LoVo (cell line): ENCODE results near the gene CACNG7.
"Not testable (repeated sequence)": the region's sequence is repeated elsewhere in the genome, so short reads cannot be mapped to it uniquely, and the experiment has no call there.

ENCODE experiments used
- DNase-seq: peaks from one replicate; pipeline ENCODE4 v3.0.0-alpha.2; 2016; ENCODE audit warnings: low spot score

CACNG7 gene

DNA sequence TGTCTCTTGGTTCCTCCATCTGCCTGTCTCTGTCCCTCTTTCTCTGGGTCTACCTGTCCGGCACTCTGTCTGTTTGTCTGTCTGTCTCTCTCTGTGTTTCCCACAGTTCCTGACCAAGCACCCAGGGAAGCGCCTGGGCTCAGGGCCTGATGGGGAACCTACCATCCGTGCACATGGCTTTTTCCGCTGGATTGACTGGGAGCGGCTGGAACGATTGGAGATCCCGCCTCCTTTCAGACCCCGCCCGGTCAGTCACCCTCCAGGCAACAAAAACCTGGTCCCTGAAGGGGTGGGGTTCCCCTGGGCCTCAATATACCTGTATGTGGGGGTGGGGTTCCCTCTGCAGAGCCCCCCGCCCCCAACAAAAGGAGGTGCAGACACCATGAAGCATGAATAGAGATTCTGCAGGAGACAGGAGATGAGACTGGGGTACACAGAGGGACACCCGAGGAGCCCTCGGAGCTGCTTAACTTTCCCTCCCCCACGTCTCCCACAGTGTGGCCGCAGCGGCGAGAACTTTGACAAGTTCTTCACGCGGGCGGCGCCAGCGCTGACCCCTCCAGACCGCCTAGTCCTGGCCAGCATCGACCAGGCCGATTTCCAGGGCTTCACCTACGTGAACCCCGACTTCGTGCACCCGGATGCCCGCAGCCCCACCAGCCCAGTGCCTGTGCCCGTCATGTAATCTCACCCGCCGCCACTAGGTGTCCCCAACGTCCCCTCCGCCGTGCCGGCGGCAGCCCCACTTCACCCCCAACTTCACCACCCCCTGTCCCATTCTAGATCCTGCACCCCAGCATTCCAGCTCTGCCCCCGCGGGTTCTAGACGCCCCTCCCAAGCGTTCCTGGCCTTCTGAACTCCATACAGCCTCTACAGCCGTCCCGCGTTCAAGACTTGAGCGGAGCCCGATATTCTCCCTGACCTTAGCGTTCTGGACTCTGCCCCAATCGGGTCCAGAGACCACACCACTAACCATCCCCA, 2.6 kb upstream of the CACNG7 start:
- peak; percentile 20 for DNase-seq

DNA sequence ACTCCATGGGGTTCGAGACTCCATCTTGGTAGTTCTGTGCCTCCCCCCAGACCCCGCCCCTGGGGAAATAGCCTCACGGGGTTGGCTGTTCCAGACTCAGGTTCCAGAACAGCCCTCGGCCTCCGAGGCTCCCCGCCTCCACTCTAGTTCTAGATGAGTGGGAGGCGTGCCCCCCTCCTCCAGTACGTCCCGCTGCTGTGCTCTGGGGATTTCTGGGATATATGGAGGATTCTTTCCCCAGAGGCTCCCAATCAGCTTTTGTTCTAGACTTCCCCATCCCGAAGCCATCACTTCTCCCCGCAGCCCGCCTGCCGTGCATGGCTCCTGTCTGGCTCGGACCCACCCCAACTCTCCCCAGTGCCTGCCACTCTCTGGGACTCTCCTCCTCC, 1.9 kb upstream of the CACNG7 start:
- DNase-seq, result no peak

DNA sequence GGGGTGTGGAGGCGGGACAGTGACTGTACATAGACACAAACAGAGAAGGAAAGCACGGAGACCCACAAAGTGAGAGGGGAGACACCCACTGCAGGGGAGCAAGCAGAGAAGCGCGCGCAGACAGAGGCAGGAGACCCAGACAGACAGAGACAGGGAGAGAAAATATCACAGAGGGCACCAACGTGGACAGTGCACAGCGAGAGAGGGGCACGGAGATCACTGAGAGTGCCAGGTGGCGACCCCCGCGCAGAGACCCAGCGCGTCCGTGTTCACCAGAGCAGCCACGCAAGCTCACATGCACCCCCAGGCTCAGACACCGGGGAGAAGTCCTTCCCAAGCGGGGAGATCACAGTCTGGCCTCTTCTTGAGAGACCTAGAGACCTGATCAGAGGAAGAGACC, 1.4 kb upstream of the CACNG7 start:
- no peak for DNase-seq

DNA sequence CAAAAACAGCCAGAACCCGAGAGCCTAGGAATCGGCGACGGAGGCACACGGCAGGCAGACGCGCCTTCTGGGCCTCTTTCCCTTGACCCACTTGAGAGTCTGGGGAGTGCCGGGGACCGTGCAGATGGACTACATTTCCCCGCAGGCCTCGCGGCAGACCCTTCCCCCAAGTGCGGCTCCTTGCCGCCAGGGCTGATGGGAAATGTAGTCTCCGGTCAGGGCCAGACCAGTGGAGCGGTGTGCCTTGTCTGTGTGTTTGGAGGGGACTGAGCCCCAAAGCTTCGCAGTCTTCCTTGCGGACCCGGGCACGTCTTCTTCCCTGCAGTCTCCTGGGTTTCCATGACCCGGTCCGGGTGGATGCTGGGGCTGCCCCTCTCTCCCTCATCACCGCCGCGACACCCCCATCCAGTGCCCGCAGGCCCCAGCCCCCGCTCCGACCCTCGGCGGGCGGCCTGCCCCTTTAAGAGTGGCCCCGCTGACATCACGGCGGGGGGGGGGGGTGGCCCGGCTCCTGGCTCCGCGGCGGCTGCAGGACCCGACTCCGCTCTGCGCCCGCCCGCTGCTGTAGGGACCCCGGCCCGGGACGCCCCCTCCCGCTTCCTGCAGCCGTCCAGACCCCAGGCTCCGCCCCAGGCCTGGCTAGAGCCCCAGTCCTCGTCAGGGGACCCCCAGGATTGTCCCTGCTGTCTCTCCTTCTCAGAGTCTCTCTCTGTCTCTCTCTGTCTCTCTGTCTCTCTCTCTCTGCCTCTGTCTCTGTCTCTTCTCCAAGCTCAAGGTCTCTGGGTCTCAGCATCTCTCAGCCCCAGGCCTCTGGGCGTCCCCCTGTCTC, 758 bp upstream of the CACNG7 start:
- DNase-seq, result no peak

DNA sequence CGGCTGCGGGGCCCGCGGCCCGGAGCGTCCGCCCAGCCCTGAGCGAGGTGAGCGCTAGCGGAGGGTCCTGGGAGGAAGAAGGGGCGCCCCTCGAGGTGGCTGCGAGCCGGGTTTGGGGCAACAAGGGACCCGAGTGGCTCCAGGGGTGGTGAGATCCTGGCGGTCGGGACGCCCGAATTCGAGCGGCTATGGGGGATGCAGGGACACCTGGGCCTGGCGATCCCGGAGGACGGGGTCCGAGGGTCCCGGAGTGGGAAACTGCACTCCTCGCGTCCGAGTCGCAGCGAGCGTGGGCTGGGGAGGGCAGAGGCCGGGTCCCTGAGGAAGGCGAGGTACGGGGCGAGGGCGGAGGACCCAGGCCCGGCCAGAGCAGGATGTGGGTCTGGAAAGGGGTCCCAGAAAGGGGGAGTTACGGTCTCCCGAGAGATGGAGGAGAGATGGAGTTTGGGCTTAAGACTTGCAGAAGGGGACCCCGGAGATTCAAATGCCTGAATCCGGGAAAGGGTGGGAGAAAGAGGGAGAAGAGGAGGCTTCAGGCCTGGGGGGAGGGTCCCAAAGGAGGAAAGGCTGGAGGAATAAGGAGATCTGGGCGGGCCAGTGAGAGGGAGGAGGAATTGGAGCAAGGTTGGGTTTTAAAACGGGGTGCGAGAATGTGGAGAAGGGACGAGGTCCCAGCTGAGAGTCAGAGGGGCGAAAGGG, 542 bp downstream of the CACNG7 start:
- no peak for DNase-seq

DNA sequence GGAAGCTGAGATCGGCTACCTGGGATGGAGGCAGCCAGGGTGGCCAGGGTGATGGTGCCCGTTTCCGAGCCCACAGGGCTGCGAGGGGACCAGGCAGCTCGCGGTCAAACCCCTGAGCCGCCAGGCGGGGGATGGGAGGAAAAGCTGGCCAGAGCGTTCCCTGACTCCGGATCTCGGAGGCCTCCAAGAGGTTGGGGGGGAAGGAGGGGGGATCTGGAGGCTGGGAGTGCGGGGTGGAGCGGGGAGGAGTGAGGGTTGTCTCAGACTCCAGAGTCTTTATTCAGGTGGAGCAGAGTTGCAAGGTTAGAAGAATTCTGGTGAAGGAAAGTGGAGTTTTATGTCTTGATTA, 1.1 kb downstream of the CACNG7 start:
- no peak for DNase-seq

DNA sequence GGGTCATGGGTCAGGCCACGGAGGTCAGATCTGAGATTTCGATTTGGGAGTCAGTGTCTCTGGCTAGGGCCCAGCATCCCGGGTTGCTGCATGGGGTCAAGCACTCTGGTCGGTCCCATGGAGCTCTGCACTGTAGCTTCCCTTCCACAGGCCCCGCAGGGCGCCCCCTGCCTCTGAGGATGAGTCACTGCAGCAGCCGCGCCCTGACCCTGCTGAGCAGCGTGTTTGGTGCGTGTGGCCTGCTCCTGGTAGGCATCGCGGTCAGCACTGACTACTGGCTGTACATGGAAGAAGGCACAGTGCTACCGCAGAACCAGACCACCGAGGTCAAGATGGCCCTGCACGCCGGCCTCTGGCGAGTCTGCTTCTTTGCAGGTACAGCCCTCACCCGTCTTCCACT, 3.6 kb downstream of the CACNG7 start:
- DNase-seq, result no peak

DNA sequence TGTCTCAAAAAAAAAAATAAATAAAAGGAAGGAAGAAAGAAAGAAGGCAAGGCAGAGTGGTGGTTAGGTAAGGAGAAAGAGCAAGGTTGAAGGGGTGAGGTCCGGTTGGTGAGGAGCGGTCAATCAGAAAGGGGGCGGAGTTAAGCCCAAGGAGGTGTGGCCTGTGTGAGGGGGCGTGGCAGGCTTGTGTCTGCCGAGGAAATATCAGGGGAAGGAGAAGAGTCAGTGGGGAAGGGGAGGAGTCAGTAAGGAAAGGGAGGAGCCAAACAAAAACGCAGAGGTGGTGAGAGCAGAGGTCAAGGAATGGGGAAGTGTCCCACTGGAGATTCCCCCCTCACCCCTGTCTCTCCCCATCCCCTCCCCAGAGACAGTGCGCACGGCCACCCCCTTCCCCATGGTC, 5.9 kb downstream of the CACNG7 start:
- no peak for DNase-seq

DNA sequence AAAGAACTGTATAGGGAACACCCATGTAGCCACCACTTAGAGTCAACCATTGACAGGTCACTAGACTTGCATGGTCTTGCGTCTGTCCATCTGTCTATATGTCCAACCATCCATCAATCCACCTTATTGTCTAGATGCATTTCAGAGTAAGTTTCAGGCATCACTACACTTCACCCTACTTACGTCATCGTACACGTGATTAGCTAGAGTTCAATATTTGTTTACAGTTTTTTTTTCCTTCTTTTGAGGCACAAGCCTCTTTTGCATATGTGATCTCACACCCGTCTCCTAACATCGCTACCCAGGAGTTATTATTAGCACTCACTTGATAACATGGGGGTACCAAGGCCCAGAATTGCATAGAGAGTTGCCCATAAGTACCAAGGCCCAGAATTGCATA, 6.9 kb downstream of the CACNG7 start:
- no peak for DNase-seq

DNA sequence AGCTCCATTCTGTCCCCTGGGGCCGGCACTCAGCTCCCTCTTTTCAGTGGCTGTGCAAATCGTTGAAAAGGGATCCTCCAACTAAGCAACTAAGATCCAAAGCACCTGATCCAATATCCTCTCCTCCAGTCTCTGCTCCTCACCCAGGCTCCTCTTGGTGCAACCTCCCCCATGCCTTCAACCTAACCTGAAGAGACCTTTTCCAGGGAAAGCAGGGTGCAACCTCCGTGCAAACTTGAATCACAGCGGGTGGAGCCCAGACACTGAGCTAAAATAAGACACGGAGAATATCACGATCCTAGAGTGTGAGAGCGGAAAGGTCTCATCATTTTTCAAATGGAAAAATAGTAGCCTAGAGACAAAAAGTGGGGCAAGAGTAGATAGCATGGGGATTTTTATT, 8.3 kb downstream of the CACNG7 start:
- DNase-seq, result no peak

DNA sequence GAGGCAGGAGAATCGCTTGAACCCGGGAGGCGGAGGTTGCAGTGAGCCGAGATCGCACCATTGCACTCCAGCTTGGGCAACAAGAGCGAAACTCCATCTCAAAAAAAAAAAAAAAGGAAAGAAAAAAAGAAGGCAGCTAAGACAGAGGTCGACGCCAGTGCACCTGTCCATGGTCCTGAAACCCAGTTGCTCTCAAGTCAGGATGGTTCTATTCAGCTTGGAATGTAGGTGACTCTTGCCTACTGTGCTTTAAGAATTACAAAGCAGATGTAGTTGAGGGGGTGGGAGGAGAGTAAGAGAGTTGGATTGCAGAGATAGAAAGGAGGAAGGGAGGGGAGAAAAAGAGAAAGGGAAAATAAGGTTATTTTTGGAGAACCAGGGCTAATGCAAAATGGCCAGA, 18.7 kb downstream of the CACNG7 start:
- peak; percentile 69 for DNase-seq

DNA sequence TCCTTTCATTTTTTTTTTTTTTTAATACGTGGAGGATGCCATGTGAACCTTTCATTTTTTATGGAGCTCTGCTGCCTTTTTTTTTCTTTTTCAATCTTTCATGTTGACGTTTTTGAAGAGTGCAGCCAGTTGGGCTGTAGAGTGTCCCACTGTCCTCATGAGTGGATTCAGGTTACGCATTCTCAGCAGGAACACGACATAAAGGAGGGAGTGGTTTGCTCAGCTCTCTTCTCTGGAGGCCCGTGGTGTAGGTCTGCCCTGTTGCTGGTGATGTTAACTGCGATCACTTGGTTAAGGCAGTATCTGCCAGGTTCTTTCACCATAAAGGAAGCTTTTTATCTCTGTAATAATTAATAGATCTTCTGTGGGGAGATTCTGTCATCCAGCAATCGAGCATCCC, 27.0 kb downstream of the CACNG7 start:
- no peak for DNase-seq

DNA sequence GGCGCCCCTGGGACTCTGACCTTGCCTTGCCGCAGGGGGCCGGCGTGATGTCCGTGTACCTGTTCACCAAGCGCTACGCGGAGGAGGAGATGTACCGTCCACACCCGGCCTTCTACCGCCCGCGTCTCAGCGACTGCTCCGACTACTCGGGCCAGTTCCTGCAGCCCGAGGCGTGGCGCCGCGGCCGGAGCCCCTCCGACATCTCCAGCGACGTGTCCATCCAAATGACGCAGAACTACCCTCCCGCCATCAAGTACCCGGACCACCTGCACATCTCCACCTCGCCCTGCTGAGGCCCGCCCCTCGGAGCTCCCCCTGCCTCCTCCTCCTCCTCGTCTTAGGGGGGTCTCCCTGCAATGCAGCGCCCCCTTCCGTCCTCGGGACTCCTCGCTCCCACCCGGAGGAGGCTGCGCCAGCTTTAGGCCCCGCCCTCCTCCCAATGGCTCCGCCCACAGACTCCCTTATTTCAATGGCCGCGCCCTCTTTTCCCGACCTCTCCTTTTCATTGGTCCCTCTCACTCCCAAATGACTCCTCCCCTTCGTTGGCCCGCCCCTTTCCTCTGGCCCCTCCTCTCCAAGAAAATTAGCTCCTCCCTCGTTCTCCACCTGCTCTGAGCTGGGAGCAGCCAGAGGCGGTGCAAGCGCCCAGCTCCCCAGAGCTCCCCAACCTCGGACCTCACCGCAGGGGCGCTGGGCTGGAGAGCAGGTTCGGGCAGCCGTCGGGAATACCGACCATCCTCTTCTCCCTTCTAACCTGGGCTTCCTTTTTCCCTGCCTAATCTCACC, 33.1 kb downstream of the CACNG7 start:
- DNase-seq, result no peak

DNA sequence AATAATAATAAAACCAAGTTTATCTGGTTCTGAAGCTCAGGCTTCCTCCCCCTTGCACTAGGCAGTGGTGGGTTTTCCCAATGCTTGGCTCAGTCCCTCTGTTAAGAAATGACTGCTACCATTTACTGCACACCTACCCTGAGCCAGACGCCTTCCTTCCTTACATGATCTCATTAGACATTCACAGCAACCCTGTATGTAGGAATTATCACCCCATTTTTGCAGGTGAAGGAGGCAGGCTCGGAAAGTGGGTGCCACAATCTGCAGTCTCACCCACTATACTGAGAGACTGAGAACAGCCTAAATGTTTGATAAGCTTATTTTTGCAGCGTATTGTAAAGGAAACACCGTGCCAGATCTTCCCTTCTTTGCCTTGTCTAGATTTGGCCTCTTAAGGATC, 35.3 kb downstream of the CACNG7 start:
- DNase-seq, result no peak

DNA sequence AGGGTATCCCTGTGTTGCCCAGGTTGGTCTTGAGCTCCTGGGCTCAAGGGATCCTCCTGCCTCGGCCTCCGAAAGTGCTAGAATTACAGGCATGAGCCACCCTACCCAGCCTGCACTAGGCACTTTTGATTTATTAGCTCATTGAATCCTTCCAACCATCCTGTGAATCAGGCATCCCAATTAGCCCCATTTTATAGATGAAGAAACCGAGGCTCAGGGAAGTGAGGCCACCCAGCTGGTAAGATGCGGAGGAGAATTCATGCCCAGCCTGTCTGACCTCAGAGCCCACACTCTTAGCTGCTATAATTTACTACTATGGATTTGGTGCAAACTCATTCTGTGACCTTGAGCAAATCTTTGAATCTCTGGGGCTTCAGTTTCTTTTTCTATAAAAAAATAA, 35.9 kb downstream of the CACNG7 start:
- no peak for DNase-seq

DNA sequence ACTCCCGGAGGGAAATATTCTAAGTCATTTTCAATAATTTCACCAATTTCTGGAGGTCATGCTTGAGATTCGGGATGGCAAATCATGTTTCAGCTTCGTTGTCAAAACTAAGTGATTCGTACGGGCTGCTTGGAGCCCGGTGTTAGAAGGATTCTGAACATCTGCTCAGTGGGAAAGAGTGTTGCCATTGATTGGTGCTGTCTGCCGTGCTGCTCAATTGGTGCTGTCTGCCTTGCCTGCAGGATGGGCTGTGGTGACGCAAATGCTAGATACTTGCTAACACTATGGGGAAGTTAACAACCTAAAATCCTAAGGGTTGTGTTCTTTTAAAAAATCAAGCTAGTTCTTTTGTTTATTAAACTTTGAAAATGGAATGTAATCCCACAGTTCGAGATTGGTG, 36.4 kb downstream of the CACNG7 start:
- no peak for DNase-seq

DNA sequence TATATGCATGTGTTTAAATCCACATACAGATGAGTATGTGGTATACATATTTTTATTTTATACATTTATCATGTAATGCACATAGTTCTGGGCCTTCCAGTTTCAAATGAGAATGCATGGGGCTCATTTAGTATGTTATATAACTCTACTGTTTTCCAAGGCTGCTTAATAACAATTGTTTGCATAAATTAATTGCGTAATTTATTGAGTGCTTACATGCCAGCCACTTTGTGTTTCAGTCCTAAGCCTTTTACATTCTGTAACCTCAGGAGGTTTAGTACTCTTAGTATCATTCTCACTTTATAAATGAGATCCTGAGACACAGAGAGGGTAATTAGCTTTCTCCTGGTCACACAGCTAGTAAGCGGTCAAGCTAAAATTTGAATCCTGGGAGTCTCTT, 36.9 kb downstream of the CACNG7 start:
- DNase-seq, result no peak

DNA sequence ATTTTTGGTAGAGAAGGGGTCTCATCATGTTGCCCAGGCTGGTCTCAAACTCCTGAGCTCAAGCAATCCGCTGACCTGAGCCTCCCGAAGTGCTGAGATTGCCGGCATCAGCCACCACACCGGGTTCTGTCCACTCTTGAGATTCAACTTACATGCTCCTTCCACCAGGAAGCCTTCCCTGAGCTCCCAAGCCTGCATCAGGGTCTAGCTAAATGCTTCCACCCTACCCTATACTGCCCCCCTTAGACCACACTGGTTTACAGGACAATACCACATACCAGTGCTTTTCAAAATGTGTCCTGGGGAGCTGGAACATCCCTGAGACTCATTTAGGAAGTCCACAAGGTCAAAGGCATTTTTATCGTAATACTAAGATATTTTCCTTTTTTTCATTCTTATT, 38.5 kb downstream of the CACNG7 start:
- DNase-seq, result no peak

DNA sequence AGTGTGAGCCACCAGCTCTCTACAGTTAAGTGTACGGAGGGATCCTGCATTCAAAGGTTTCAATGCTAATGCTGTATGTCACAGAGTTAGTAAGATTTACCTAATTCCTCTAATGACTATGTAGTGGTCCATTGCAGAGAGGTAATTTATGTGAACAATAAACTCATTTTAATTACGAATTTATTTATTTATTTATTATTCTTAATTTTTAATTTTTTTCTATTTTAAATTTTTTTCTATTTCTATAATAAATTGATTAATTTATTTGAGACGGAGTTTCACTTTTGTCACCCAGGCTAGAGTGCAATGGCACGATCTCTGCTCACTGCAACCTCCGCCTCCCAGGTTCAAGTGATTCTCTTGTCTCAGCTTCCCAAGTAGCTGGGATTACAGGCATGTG, 39.5 kb downstream of the CACNG7 start:
- DNase-seq, result not testable (repeated sequence)

DNA sequence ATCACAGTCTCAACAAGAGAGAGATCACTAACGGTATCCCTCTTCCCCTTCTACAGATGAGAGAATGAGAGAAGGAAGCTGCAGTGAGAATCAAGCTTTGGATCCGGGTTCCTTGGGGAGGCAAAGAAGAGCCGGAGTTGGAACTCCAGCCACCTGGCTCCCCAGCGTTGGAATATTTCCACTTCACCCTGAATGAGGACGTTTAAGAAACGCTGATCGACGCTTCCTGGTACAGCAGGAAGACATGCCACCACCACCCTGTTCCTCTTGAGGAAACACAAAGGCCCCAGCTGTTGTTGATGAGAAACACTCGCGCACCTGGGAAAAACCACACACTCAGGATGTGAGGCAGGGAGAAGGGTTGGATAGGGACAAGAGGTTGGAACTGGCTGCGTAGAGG, 42.4 kb downstream of the CACNG7 start:
- no peak for DNase-seq

DNA sequence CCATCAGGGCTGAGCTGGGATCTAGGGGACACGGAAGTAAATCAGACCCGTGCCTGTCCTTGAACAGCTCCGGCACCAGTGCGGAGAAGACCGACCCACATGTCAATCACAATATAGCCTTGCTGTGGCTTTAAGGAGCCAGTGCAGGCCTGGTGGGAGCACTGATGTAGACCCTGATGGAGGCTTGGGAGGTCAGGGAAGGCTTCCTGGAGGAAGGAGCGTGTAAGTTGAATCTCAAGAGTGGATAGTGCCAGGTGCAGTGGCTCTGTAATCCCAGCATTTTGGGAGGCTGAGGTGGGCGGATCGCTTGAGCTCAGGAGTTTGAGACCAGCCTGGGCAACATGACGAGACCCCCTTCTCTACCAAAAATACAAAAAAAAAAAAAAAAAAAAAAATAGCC, 42.9 kb downstream of the CACNG7 start:
- DNase-seq, result no peak

DNA sequence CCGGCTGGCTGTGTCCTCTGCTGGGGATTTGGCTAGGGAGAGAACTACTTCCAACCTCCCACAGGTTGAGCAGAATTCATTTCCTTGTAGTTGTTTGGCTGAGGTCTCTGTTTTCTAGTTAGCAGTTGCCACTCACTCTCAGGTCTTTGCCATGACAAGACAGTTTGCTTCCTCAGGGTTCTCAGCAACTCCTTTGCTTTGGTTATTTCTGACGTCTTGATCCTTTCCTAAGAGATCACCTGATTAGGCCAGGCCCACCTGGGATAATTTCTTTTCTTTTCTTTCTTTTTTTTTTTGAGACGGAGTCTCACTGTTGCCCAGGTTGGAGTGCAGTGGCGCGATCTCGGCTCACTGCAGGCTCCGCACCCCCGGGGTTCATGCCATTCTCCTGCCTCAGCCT, 44.3 kb downstream of the CACNG7 start:
- no peak for DNase-seq
